ENCODE data around the gene VSTM2L.

VSTM2L gene

GRCh38 chr20:37904845-37905373 lies 2.0 kb downstream of the VSTM2L start:
- no peak overlapping the region for H3K27ac ChIP-seq
- TF ChIP-seq CTCF (IDR thresholded peaks at IDR 0.05), result no peak
- TF ChIP-seq ZFX (IDR thresholded peaks at IDR 0.05; ENCODE audit: borderline replicate concordance), result no peak

DNA sequence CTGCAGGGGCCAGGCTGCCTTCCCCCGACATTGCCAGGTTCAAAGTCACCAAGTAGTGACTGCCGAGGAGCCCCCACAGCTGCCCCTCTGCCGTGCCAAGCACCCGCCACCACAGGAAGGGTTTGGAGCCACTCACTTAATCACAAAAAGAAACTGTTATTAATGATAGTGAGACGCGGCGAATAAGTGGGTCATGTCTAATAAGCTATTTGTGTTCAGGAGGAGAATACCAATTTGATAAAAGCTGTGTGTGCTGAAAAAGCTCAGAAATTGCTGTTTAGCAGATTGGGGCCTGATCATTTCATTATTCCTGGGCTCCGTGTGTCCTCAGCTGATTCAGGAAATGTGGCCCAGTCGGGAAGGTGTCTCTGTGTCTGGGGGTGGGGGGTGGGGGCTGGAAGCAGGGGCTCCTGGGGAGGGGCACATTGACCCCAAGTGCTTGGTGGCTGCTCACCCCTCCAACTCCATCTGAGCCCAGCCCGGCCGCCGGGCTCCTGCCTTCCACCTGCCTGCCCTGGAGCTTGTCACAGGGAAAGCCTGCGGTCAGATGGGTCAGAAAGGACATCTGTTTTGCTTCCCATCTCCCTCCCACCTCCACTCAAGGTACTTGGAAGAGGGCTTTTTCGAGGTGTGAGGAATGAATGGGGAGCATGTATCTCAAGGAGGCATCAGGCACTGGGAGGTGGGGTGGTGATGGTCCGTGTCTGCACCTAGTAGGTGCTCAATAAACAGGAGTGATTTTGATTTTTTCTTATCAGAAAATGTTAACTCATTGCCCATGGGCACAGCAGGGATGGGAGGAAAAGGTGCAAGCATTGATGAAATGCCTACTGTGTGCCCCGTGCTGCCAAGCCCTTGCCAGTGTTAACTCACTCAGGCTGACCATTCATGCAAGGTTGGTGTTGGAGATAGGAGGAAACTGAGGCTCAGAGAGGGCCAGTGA lies 3.0 kb downstream of the VSTM2L start:
- TF ChIP-seq CTCF (IDR thresholded peaks at IDR 0.05), result no peak
- no peak for TF ChIP-seq ZFX (IDR thresholded peaks at IDR 0.05; ENCODE audit: borderline replicate concordance)
- no peak overlapping the region for H3K27ac ChIP-seq

- TF ChIP-seq ZFX (IDR thresholded peaks at IDR 0.05; ENCODE audit: borderline replicate concordance), result no peak
- TF ChIP-seq CTCF (IDR thresholded peaks at IDR 0.05), result no peak
- H3K27ac ChIP-seq, result no peak overlapping the region
Measured at GRCh38 chr20:37907330-37907676, 4.4 kb downstream of the VSTM2L start.

DNA sequence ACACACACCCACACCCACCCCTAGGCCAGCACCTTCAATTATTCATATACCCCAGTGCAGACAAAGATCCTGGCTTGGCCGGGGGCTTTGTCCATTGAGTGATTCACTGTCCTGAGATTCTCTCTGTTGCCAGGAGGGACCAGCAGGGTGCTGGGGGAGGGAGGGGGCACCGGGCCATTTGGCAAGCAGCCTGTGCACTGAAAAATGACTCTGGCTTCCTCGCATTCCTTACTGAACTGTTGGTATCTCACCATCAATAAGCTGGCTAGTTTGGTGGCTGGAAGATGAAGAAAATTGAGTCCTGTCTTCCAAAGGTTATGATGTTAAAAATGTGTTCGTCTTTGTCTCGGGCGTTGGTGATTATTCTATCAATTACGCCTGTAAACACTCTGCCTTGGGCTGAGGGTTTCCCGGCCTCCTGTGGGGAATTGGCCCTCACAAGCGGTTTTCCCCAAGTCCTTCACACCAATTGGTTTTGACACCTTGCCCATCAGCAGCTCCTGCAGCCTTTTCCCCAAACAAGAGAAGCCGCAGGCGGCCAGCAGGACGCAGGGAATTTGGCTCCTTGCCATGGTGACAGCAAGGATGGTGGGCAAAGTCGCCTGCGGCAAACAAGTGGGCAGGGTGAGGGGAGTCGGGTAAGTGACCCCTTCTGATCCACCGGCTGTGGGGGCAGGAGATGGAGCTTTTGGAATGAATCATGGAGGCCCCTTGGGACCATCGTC lies 4.9 kb downstream of the VSTM2L start:
- no peak for TF ChIP-seq CTCF (IDR thresholded peaks at IDR 0.05)
- TF ChIP-seq ZFX (IDR thresholded peaks at IDR 0.05; ENCODE audit: borderline replicate concordance), result no peak
- no peak overlapping the region for H3K27ac ChIP-seq

GRCh38 chr20:37911261-37911660 lies 8.3 kb downstream of the VSTM2L start:
- no peak overlapping the region for H3K27ac ChIP-seq
- no peak for TF ChIP-seq ZFX (IDR thresholded peaks at IDR 0.05; ENCODE audit: borderline replicate concordance)
- TF ChIP-seq CTCF (IDR thresholded peaks at IDR 0.05), result no peak

- no peak overlapping the region for H3K27ac ChIP-seq
- TF ChIP-seq CTCF (IDR thresholded peaks at IDR 0.05), result no peak
- TF ChIP-seq ZFX (IDR thresholded peaks at IDR 0.05; ENCODE audit: borderline replicate concordance), result no peak
Measured at GRCh38 chr20:37911838-37912281, 8.9 kb downstream of the VSTM2L start.

Measured in 22Rv1 (cell line).